H1 (cell line): ENCODE measurements around the gene SWI5. TPM values are rescaled to one million over a fixed set of nuclear protein-coding genes. Genes with fewer than 3 reads are reported as not detected.

ENCODE experiments used
- MAX ChIP-seq: IDR thresholded peaks from 2 replicates; pipeline ENCODE4 v1.6.1; 2012; ENCODE audit warnings: inconsistent platforms
- polyA plus RNA-seq, 7 experiments: library from polyadenylated mRNA; depleted of rRNA in 3 of 7; stranded (reverse) in 5 of 7; unstranded in 2 of 7; fragments of >200 nt in 5 of 7; fragments of 200-250 nt in 2 of 7; gene quantifications; 1 replicate in 5 of 7; 2 replicates in 1 of 7; 4 replicates in 1 of 7; pipeline versions ENCODE4 v1.2.1 to v1.2.3, GENCODE V29; 2011 to 2013; ENCODE audit warnings: missing spikeins in 2 of 7, mixed read lengths in 2 of 7
- total RNA-seq: library from RNA; stranded (reverse); fragmentation: NEBNext Ultra II Directional; extraction: Animal tissue kit (Norgen Biotek cat#: 25700); gene quantifications from 2 replicates; pipeline ENCODE4 v1.2.1, GENCODE V29; 2021

SWI5 gene
- total and polyA plus RNA-seq, 2 of the 8 experiments (the other 6 are each of a cell fraction or from before 2014, with no cell fraction given) = 29.0 to 59.5 TPM

GRCh38 chr9:128266868-128267590 is 9.0 kb upstream of the SWI5 start (continued):
- TF ChIP-seq MAX = no peak
